HG02759 (cell line): ENCODE measurements around the gene CANX.
A peak's percentile ranks its signal among the peaks of the same experiment; 100 is the strongest.
"Not testable (repeated sequence)": the region's sequence is repeated elsewhere in the genome, so short reads cannot be mapped to it uniquely, and the experiment has no call there.

Source experiments
- ATAC-seq: cut with Tn5 transposase; IDR thresholded peaks from one replicate; pipeline ENCODE4 v1.9.1; 2021; ENCODE audit warnings: mild to moderate bottlenecking, moderate library complexity; ENCODE audit not compliant: unreplicated experiment

CANX gene, protein sequence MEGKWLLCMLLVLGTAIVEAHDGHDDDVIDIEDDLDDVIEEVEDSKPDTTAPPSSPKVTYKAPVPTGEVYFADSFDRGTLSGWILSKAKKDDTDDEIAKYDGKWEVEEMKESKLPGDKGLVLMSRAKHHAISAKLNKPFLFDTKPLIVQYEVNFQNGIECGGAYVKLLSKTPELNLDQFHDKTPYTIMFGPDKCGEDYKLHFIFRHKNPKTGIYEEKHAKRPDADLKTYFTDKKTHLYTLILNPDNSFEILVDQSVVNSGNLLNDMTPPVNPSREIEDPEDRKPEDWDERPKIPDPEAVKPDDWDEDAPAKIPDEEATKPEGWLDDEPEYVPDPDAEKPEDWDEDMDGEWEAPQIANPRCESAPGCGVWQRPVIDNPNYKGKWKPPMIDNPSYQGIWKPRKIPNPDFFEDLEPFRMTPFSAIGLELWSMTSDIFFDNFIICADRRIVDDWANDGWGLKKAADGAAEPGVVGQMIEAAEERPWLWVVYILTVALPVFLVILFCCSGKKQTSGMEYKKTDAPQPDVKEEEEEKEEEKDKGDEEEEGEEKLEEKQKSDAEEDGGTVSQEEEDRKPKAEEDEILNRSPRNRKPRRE

DNA sequence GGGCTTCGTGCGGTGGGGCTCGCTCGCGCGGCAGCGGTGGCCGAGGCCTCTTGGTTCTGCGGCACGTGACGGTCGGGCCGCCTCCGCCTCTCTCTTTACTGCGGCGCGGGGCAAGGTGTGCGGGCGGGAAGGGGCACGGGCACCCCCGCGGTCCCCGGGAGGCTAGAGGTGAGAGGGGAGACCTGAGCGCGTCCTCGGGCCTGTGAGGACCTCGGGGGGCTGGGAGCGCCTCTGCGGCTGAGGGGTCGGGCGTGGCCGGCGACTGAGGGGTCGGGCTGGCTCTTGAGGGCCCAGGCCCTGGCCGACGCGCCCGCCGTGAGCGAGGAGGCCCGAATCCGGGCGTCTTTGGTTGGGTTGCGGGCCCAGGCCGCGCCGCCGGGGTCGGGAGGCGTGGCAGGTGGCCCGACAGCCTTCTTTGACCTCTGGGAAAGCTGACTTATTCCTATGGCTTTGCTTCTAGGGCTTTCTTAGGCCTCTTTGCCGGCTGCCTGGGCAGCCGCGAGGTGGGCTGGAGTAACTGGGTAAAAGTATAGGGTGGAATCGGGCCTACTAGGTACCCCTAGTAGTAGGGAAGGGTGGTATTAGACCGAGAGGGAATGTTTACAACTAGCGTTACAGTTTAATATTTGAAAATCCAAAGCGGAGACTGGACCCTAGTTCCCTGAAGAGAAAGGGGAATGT lies at the start of gene CANX:
CANX (plus strand) TSS at position 33 of the 681 bp plus-strand sequence. CDS start 6,715 bp downstream, outside the sequence.
- no peak for ATAC-seq

DNA sequence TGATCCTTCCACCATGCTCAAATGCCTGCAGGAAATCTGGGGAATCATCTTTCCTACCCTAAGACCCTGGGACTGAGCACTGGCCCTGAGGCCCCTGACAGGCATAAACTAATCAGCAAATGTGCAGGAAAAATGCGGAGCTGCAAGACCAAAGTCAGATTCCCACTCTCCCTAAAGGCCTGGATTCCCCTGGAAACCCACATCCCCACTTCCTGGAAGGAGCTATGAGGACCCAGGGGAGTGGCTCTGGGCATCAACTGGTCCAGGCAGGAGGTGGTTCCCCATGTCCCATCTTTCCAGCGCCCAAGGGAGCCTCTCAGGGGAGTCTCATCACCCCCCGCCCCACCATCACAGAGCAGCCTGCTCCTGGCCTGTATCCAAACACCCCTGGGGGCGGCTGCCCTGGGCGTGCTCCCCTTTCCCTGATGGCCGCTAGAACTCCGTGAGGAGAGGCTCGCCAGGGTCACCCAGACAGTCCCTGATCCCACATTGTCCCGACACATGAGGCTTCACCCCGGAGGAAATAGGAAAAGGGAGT lies 49.5 kb upstream of the CANX start:
- not testable (repeated sequence) for ATAC-seq

DNA sequence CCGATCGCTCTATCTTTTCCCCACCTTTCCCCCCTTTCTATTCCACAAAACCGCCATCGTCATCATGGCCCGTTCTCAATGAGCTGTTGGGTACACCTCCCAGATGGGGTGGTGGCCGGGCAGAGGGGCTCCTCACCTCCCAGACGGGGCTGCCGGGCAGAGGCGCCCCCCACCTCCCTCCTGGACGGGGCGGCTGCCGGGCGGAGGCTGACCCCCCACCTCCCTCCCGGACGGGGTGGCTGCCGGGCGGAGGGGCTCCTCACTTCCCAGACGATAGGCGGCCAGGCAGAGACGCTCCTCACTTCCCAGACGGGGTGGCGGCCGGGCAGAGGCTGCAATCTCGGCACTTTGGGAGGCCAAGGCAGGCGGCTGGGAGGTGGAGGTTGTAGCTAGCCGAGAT lies 48.5 kb upstream of the CANX start:
- not testable (repeated sequence) for ATAC-seq

DNA sequence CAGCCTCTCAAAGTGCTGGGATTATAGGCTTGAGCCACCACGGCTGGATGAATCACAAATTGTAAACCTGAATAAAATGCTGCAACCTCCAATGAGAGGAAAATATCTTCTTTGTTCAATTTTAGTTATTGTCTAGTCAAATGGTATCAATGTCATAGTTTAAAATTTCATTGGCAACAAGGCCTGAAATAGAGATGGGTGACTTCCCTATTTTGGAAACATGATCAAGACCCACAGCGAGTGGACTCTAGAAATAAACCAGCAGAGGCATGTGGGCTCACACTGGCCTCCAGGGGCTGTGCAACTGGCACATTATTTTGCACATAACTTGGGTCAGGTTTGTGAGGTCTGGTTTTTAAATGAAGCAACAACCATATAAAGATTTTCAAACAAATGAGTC lies 45.6 kb upstream of the CANX start:
- ATAC-seq: not testable (repeated sequence)

DNA sequence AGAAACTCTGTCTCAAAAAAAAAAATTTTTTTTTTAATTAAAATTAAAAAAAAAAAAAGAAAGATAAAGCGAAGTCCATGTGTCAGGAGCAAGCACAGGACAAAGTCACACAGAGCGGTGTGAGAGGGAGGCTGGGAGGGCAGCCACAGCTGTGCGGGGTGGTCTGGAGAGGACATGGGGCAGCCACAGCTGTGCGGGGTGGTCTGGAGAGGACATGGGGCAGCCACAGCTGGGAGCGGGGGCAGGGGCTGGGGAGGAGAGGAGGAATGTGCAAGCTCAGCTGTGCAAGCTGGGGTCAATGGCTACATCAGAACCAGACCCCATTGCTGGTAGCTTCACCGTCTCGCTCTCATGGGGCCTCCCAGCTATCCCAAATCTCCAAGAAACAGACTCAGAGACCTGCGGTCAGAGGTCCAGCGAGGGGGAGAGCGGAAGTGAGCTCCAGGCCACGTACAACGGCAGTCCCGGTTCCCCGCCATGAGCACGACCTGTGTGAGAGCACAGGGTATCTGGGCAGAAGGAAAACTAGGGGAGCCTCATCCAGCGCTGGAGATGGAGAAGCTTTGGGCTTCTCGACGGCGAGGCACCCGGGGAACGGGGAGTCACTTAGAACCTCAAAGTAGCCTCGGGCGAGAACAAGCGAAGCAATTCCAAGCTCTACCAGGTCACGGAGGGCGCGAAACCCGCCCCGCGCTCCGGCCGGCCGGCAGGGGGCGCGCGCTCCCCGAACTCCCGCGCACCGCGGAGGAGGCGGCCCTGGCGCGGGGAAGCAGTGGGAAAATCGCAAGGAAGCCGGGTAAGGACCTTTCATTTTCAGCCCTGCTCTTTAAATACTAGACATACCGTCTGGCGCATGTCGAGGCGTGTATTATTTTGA lies 41.2 kb upstream of the CANX start:
- peak; percentile 93 for ATAC-seq

DNA sequence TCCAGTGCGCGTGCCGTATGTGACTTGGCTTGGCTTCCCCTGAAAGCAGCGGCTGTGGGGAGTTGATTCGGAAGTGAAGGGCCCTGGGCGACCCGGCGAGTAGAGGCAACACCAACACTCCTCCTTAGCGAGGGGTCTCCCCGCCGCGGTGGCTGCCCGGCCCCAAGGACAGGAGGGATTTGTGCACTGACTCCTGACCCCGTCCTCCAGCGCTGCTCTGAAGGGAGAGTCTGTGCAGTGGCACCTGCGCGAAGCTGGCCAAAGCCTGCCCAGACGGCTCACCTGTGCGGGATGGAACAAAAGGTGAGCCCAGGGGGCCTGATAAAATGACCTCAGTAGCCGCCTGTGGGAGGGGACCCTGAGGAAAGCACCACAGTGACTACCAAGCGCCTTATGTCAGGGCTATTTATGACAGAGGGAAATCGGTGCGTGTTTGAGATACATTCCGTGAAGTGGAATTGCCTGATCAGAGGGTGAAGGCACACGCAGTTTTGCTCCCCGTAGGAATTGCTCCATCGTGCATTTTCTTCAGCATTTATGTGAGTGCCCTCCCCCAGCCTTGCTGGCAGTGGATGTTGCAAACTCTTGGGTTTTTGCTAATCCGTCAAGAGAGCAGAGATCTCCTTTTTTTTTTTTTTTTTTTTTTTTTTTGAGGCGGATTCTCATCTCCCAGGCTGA lies 40.4 kb upstream of the CANX start:
- peak; percentile 72 for ATAC-seq

DNA sequence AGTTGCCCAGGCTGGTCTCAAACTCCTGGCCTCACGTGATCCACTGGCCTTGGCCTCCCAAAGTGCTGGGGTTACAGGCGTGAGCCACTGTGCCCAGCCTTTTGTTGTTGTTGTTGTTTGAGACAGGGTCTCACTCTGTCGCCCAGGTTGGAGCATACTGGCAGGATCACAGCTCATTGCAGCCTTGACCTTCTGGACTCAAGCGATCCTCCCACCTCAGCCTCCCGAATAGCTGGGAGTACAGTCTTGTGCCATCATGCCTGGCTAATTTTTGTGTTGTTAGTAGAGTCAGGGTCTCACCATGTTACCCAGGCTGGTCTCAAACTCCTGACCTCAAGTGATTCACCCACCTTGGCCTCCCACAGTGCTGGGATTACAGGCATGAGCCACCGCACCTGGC lies 37.1 kb upstream of the CANX start:
- ATAC-seq: not testable (repeated sequence)

DNA sequence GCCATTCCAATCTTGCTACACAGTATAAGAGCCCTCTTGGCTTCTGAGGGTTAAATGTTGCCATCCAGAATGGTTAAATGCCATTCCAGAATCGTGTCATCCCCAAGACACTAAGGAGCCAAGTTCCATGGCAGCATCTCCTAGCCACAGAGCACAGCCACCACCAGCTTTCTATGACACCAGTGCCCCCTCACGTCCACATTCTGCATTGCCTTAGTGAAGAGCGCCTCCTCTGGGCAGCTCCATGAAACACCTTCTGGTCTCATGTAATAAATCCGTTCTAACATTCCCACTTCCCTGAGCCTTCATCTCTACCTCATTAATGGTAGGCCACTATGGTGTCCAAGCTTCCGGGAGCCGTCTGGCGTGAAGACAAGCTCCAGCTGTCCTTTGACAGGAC lies 30.4 kb upstream of the CANX start:
- no peak for ATAC-seq

DNA sequence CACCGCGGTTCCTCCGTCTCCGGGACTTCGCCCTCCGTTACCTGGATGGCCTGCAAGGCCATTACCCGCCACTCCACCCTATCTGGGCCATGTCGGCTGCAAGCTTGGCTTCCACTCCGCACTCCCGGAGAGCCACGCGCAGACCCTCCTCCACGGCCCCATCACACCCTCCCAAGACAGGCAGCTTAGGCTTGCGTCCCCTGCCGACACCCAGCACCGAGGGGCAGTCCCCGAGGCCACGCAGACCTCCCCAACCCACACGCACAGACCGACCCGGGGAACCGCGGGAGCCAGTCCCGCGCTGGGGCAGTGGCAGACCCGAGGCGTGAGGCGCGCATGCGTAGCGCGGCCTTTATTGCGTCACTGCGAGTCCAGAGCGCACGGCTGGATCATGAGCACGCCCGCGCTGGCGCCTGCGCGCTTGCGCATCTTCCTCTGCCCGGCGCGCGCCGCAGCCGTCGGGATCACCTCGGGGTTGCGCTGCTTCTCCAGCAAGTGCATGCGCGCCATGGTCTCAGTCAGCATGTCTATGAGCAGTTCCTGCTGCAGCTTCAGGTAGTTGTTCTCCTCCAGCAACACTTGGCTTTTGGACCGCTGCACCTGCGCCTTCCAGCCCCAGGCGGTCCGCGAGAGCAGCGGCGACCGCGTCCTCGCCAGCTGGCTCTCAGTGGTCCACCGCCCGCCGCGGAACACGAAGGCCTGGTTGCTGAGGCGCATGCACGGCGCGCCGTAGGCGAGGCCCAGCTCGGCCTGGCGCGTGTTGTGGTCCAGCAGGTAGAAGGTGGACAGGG lies 20.3 kb upstream of the CANX start:
- peak; percentile 92 for ATAC-seq

DNA sequence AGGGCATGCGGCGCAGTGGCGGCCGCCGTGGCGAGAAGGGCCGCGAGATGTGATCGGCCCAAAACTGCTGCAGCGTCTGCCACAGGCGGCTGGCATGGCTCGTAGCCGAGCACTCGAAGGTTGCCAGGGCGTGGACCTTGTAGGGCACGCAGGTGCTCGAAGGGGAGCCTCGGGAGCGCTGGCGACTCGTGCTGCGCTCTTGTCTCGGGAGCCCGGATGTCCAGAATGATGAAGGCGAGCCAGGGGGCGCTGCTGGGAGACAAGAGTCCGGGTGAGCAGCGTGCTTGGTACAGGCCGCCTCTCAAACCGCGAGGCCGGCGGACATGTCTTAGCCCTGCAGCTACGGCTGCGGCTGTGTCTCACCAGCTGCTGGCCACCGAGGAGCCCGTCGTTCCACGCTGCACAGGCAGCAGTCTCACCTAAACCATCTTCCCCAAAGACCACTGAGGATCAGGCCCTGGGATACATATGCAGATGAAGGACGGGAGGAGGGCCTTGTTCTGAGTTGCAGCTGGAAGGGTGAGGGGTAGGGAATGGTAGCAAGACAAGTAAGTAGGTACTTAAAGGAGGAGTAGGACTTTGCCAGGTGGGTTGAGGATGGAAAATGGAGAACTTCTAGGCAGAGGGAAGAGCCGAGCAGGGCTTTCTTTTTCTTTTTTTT lies 19.6 kb upstream of the CANX start:
- ATAC-seq: peak; percentile 38

DNA sequence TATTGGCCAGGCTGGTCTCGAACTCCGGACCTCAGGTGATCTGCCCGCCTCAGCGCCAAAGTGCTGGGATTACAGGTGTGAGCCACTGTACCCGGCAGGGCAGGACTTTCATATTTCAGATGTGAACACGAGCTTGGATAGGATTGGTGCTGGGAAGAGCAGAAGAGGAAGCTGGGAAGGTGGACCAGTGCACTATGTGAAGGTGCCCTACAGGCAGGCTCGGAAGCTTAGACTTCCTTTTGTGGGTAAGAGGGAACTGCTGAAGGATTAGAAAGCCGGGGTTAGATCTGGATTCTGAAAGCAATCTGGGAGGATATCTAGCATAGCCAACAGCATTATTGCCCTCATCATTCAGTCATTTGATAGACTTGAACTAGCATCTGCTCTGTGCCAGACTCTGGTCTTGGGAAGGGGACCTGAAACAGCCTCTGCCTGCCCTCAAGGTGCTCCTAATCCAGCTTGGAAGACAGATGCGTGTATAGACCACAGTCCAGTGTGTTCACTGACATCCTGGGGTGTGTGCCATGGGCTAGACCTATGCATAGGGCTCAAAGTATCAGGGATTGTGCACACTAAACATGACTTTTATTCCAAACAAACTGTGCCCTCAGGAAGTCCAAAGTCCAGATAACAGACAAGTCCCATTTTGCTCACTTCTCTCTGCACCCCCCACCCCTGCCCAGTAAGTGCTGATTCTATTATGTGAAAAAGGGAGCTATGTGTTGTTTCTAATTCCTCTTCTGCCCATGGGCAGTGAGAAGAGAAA lies 18.6 kb upstream of the CANX start:
- ATAC-seq: no peak

DNA sequence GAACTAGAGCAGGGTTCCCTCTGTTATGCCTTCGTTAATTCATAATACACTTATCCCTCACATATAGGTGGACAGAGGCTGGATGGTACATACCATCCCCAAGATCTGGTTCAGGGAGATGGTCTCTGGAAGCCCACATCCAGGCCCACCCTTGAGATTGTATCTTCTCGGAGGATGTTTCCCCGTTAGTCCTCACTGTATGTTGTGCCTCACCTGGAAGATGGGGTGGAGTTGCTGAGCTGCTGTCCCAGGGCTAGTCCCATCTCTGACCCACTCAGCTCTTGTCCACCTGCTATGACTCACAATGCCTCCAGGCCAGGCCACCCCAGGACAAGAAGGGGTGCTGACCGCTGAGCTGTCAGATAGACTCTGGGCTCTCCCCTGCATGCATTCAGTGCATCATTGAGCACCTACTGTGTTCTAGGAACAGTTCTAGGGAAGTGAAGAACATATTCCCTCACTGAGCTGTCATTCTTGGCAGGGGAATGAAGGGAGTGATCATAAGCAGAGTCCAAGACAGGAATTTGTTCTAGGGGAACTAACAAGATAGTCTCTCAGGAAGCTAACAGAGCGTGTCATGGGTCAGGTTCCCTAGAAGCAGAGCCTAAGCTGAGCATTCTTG lies 17.9 kb upstream of the CANX start, which contains the start of gene CBY3:
CBY3 (minus strand) TSS at position 255 of the 622 bp plus-strand sequence; CDS start at position 139, 116 bp downstream.
- no peak for ATAC-seq

DNA sequence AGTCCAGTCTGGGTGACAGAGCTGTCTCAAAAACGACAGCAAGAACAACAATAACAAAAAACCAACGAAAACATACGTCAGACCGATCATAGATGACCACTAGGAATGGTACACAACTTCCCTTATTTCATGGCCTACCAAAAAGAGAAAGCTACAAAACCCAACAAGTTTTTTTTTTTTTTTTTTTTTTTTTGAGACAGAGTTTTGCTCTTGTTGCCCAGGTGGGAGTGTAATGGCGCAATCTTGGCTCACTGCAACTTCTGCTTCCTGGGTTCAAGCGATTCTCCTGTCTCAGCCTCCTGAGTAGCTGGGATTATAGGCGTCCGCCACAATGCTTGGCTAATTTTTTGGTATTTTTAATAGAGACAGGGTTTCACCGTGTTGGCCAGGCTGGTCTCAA lies 9.6 kb upstream of the CANX start:
- not testable (repeated sequence) for ATAC-seq

DNA sequence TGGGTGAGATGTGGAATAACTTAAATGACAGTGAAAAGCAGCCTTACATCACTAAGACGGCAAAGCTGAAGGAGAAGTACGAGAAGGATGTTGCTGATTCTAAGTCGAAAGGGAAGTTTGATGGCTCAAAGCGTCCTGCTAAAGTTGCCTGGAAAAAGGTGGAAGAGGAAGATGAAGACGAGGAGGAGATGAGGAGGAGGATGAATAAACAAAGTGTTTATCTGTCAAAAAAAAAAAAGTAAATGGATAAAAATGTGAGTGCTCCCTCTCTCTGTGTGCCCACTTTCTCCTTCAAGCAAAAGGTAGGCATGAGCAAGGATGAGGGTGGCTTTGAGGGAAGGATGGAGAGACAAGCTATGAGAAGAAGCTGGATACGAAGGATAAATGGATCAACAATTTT lies 4.2 kb upstream of the CANX start:
- no peak for ATAC-seq

DNA sequence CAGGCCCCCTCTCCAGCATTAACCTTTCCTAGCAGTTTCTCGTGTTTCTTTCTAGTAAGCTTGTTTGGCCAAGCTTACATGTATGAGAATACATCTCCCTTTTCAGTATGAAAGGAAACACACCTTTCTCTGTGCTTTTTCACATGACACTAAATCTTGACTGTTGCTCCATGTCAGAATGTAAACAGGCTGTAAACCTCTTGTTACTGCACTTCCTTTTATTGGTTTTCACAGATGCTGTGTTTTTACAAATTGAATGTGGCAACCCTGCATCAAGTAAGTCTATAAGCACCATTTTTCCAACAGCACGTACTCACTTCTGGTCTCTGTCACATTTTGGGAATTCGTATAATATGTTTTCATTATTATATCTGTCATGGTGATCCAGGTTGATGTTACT lies 2.2 kb upstream of the CANX start:
- no peak for ATAC-seq

DNA sequence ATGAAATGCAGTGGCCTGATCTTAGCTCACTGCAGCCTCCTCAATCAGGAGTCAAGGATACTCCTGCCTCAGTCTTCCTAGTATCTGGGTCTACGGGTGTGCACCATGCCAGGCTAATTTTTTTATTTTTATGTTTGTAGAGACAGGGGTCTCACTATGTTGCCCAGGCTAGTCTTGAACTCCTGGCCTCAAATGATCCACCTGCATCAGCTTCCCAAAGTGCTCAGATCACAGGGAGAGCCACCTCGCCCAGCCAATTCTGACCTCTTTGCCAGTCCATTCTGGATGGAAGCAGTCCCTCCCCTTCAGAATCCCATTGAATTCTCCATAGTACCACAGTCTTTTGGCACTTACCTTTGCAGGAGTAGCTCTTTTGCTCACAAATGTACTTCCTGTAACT lies 1.7 kb upstream of the CANX start:
- no peak for ATAC-seq

DNA sequence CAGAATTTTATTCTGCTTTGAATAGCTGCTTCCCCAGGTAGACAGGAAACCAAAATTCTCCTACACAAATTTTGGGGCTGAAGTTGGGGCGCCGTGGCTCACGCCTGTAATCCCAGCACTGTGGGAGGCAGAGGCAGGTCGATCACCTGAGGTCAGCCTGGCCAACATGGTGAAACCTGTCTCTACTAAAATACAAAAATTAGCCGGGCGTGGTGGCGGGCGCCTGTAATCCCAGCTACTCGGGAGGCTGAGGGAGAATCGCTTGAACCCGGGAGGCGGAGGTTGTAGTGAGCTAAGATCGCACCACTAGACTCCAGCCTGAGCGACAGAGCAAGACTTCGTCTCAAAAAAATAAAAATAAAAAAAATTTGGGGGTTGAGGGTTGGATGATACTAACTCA lies 1.2 kb upstream of the CANX start:
- not testable (repeated sequence) for ATAC-seq
